Thyroid gland (tissue), 4 donors: ENCODE data around the gene FOSL2. TPM values are rescaled to one million over a fixed set of nuclear protein-coding genes. Genes with fewer than 3 reads are reported as not detected.

Source experiments
- DNase-seq, 2 donors: peaks; one replicate each; pipeline ENCODE4 v3.0.0-alpha.2; 2019
- H3K27ac ChIP-seq, 3 donors: fragments of 200-600 bp; sonication (generic); 1 replicate in 2 of 3; 2 replicates in 1 of 3; pipeline ENCODE4 v1.5.1; 2016 to 2019; ENCODE audit warnings: mild to moderate bottlenecking in 1 of 3, moderate library complexity in 1 of 3
- H3K27me3 ChIP-seq: fragments of 200-600 bp; sonication (generic); one replicate; pipeline ENCODE4 v1.5.1; 2019
- H3K36me3 ChIP-seq, 2 donors: fragments of 200-600 bp; sonication (generic); one replicate each; pipeline ENCODE4 v1.5.1; 2016 to 2019
- H3K4me1 ChIP-seq, 2 donors: fragments of 200-600 bp; sonication (generic); one replicate each; pipeline ENCODE4 v1.5.1; 2017 to 2019
- H3K4me3 ChIP-seq, 3 donors: fragments of 200-600 bp; sonication (generic); replicated peaks in 1 of 3; 1 replicate in 2 of 3; 2 replicates in 1 of 3; pipeline ENCODE4 v1.5.1; 2016; ENCODE audit warnings: mild to moderate bottlenecking in 1 of 3
- H3K9me3 ChIP-seq: fragments of 200-600 bp; sonication (generic); one replicate; pipeline ENCODE4 v1.5.1; 2017
- POLR2A ChIP-seq, 2 donors: fragments of 450-650 bp; IDR thresholded peaks; one replicate each; pipeline ENCODE4 v1.6.1; 2017; ENCODE audit warnings: antibody characterized with exemption in 2 of 2, mild to moderate bottlenecking in 2 of 2, moderate library complexity in 1 of 2
- WGBS, 2 donors: methylation state at CpG; one replicate each; pipeline ENCODE4 v1.1.5; 2017; 5-methylcytosine and 5-hydroxymethylcytosine counted together
- intact Hi-C: fragments of 100-400 bp; cut with DNase I; formaldehyde crosslinking; loops from one replicate; pipeline ENCODE4 v1.15.1; 2023
- total RNA-seq, 4 donors: library from RNA; depleted of rRNA; stranded (reverse); fragments of >200 nt; gene quantifications; one replicate each; pipeline ENCODE4 v1.2.3, GENCODE V29; 2016
- TF ChIP-seq, protein P1 (sequence below), 6 experiments: fragments of 200-600 bp in 3 of 6; fragments of 450-650 bp in 3 of 6; sonication (generic) in 3 of 6; IDR thresholded peaks; one replicate each; pipeline ENCODE4 v1.5.1; 2016 to 2019; ENCODE audit warnings: antibody characterized with exemption in 6 of 6, mild to moderate bottlenecking in 2 of 6, inconsistent platforms in 1 of 6, moderate library complexity in 1 of 6

Gene FOSL2
- total RNA-seq, 4 donors from 2014 or later = 30.7 to 85.1 (median 40.6) TPM

DNA sequence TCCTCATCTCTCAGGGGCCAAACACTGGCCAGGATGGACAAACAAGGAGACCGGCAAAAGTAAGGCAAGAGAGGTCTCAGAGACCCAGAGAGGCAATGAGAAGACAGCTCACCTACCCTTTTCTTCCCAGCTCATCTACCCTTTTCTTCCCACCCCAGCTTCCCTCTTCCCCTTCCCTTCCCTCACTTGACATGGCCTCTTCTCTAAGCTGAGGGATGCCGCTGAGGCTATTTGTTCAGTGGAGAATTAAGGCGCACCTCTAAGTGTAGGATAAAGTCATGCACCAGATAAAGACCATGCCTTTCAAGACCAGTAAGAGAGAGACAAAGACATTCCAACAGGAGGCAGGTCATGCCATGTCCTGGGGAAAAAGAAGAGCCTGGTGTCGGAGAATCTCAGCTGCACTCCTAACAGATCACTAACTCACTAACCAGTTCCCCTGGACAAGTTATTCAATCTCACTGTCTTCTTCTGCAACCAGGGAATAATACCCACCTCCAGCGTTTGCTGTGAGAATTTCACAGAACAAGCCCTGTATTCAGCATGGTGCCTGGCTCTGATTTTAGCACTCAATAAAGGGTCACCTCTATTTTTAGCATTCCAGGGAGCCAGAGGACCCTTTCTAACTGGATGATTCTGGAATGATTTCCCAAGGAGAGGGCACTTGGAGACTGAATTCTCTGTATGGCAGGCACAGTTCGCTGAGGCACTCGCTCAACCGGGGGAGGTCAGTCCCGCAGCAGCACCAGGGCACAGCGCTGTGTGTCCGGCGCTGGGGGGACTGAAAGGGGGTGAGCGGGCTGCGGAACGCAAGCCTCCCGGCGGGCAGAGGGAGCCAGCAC lies 3.0 kb upstream of the FOSL2 start:
- intact Hi-C loops = loop anchor here (10.0 kb wide), 2 partner anchors 495 to 625 kb away; partner anchors contain the start of genes BABAM2 and RBKS
- no peaks in the 10 kb centered on the region for H3K27me3 ChIP-seq
- peak overlapping the region; percentile 99 to 100 (median 100) for H3K27ac ChIP-seq
- TF ChIP-seq, protein P1, sequence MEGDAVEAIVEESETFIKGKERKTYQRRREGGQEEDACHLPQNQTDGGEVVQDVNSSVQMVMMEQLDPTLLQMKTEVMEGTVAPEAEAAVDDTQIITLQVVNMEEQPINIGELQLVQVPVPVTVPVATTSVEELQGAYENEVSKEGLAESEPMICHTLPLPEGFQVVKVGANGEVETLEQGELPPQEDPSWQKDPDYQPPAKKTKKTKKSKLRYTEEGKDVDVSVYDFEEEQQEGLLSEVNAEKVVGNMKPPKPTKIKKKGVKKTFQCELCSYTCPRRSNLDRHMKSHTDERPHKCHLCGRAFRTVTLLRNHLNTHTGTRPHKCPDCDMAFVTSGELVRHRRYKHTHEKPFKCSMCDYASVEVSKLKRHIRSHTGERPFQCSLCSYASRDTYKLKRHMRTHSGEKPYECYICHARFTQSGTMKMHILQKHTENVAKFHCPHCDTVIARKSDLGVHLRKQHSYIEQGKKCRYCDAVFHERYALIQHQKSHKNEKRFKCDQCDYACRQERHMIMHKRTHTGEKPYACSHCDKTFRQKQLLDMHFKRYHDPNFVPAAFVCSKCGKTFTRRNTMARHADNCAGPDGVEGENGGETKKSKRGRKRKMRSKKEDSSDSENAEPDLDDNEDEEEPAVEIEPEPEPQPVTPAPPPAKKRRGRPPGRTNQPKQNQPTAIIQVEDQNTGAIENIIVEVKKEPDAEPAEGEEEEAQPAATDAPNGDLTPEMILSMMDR (IDR thresholded peaks at IDR 0.05) = no peak
- TF ChIP-seq POLR2A (IDR thresholded peaks at IDR 0.05) = no peak
- peak overlapping the region in 2 of 3 donors; percentile 52 to 91 for H3K4me3 ChIP-seq
- 36 to 71% methylated on average over 5 to 10 of the region's 17 CpGs for WGBS, 2 donors
- H3K4me1 ChIP-seq = peaks cover 8 to 14% of the 10 kb centered on the region in 2 donors
- no peaks in the 10 kb centered on the region for H3K36me3 ChIP-seq
- no peak for DNase-seq
- no peaks in the 10 kb centered on the region for H3K9me3 ChIP-seq

DNA sequence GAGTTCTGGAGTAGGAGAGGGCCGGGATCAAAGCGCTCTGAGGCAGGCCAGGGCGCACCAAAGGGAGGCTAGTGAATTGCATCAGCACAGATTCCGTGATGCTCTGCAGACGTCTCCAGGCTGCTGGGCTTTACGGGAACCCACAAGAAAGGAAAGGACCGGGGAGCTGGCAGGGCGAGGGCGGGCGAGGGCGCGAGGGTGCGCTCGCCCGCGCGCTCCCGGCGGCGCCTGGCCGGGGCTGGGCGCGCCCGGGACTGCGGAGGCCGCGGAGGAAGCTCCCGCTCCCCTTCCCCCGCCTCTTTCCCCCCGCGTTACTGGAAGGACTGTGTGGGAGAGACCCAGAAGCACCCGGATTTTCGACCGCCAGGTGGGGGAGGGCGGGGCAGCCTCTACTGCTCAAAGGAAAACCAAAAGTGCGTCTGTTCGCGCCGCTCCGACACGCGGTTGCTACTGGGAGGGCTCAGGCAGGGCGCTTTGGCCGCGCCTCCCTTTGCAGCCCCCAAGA lies 2.4 kb upstream of the FOSL2 start:
- H3K4me1 ChIP-seq = peaks cover 8 to 14% of the 10 kb centered on the region in 2 donors
- 1% methylated on average over 18 of the region's 45 CpGs; no CpG with 5 or more reads in 1 of the 2 donors for WGBS, 2 donors
- H3K9me3 ChIP-seq = no peaks in the 10 kb centered on the region
- peak in 1 of 2 donors; percentile 35 for TF ChIP-seq POLR2A (IDR thresholded peaks at IDR 0.05)
- TF ChIP-seq, protein P1 (IDR thresholded peaks at IDR 0.05) = peak in 3 of 6 experiments; percentile 11 to 14 (median 13)
- H3K4me3 ChIP-seq = peak overlapping the region in 2 of 3 donors; percentile 52 to 91
- no peaks in the 10 kb centered on the region for H3K27me3 ChIP-seq
- DNase-seq = peak; percentile 84 to 90
- peak overlapping the region; percentile 99 to 100 (median 100) for H3K27ac ChIP-seq
- no peaks in the 10 kb centered on the region for H3K36me3 ChIP-seq
- intact Hi-C loops = loop anchor here (10.0 kb wide), 2 partner anchors 495 to 625 kb away; partner anchors contain the start of genes BABAM2 and RBKS

DNA sequence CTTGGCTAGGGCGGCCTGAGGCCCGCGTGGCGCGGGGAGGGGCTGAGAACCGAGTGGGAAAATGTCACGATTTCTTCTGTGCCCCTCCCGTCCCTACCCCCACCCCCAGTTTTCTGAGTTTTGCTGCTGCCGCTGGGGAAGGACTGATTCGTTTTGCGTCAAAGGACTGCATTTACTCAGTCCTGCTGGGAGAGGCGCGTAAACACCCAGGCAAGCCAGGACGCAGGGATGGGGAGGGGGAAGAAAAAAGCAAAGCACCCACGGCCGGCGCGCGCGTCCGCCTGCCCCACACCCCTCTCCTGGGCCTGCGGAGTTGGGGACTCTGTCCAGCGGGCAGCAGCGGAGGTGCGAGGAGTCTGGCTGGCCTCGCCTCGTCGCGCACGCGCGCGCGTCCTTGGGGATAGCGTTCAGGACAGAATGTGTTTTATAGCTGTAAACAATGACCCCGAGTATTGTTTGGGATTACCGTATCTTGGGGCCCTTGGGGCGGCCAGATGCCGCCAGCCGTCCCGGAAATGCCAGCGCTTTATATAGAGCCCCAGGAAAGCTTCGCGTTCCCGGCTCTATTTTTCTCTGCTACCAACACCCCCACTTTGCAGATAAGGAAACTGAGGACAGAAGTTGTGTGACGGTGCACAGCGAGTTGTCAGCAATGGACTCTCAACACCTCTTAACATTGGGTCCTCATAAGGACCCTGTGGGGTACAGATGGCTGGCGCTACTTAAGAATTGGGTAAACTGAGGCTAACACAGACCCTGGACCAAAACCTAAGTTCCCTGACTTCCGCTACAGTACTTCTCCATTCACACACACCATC lies 1.7 kb upstream of the FOSL2 start:
- TF ChIP-seq, protein P1 (IDR thresholded peaks at IDR 0.05) = no peak
- TF ChIP-seq POLR2A (IDR thresholded peaks at IDR 0.05) = peak; percentile 4 to 11
- no peaks in the 10 kb centered on the region for H3K27me3 ChIP-seq
- 2 to 3% methylated on average over 23 to 43 of the region's 49 CpGs for WGBS, 2 donors
- peak overlapping the region in 2 of 3 donors; percentile 52 to 91 for H3K4me3 ChIP-seq
- intact Hi-C loops = loop anchor here (10.0 kb wide), 2 partner anchors 496 to 626 kb away; partner anchors contain the start of genes BABAM2 and RBKS
- no peaks in the 10 kb centered on the region for H3K36me3 ChIP-seq
- DNase-seq = peak; percentile 65 to 66
- peaks cover 8 to 18% of the 10 kb centered on the region in 2 donors for H3K4me1 ChIP-seq
- no peaks in the 10 kb centered on the region for H3K9me3 ChIP-seq
- H3K27ac ChIP-seq = peak overlapping the region; percentile 99 to 100 (median 100)

DNA sequence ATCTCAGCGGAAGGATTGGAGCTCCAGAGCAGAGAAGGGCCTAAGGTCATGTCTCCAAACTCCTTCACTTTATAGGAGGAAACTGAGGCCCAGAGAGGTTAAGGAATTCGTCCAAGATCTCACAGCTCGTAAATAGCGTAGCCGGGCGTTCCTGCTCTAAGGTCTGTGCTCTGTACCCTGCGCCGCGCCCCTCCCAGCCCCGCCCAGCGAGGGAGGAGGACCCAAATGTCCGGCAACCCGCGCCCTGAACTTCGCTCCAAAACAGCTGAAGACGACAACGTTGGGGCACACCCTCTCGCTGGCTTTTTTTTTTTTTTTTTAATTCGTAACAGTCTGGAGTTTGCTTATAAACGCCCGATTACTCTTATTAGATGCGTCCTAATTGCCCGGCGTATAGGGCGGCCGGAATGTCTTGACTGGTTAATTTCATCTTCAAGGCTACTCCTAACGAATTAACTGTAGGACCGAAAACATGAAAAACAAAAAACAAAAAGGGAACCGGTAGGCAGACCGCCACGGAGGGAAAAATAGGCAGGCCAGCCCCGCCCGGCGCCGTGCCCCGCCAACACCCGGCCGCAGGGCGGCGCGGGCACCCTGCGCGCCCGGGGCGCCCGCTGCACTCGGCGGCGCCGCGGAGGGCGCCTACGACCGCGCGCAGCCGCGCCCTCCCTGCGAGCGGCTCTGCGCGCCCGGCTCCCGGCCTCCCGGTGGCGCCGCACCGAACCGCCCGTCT lies 928 bp upstream of the FOSL2 start:
- no peaks in the 10 kb centered on the region for H3K36me3 ChIP-seq
- intact Hi-C loops = loop anchor here (10.0 kb wide), 2 partner anchors 497 to 627 kb away; partner anchors contain the start of genes BABAM2 and RBKS
- TF ChIP-seq, protein P1 (IDR thresholded peaks at IDR 0.05) = peak in 3 of 6 experiments; percentile 7 to 29 (median 15)
- peak in 1 of 2 donors; percentile 33 for TF ChIP-seq POLR2A (IDR thresholded peaks at IDR 0.05)
- DNase-seq = peak; percentile 86 to 87
- no peaks in the 10 kb centered on the region for H3K9me3 ChIP-seq
- peaks cover 8 to 23% of the 10 kb centered on the region in 2 donors for H3K4me1 ChIP-seq
- H3K27ac ChIP-seq = peak overlapping the region; percentile 99 to 100 (median 100)
- 0% methylated on average over 50 to 56 of the region's 70 CpGs for WGBS, 2 donors
- H3K4me3 ChIP-seq = peak overlapping the region in 2 of 3 donors; percentile 69 to 91
- H3K27me3 ChIP-seq = no peaks in the 10 kb centered on the region
